ENCODE results near the gene TMEM91.

The TMEM91 gene

DNA sequence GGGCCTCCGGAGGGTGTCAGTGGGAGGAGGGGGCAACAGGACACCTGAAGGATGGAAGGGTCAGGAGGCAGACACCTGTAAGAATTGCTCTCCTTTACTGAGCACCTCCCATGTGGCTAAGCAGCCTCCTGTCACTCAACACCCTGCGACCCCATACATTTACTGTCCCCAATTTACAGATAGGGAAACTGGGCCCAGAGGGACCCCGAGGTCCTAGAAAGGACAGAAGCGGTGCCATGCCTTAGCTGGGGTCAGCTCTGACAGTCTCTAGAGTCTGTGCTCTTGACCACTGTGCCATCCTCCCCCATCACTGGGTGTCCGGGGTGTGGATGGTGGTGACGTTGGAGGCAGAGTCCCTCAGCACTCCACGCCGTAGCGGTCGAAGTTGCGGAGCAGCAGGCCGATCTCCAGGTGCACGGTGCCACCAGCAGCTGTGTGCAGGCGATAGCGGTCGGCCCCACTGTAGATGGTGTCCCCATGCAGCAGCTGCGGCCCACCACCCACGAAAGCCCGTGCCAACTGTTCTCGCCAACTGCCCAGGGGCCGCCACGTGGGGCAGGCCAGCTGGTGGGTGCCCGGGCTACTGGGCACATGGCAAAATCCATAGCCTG lies 21.9 kb upstream of the TMEM91 start:
- H3K27me3 ChIP-seq (ENCODE audit: low read depth, low read length) = no peaks in the 10 kb centered on the region
- peaks cover 0 to 28% of the 10 kb centered on the region in 2 donors for H3K4me1 ChIP-seq (ENCODE audit: control insufficient read depth in 1 of 2, insufficient read depth in 2 of 2, low read length in 2 of 2)
- peak overlapping the region; percentile 39 to 95 for H3K4me3 ChIP-seq (ENCODE audit: low read depth in 1 of 2, low read length in 2 of 2)
- no peak overlapping the region for H3K27ac ChIP-seq (ENCODE audit: low read length)
- no peaks in the 10 kb centered on the region for H3K9me3 ChIP-seq (ENCODE audit: control insufficient read depth in 1 of 2, low read length in 2 of 2)
- no peaks in the 10 kb centered on the region for H3K36me3 ChIP-seq (ENCODE audit: control insufficient read depth in 1 of 2, insufficient read depth in 2 of 2, low read length in 2 of 2)

DNA sequence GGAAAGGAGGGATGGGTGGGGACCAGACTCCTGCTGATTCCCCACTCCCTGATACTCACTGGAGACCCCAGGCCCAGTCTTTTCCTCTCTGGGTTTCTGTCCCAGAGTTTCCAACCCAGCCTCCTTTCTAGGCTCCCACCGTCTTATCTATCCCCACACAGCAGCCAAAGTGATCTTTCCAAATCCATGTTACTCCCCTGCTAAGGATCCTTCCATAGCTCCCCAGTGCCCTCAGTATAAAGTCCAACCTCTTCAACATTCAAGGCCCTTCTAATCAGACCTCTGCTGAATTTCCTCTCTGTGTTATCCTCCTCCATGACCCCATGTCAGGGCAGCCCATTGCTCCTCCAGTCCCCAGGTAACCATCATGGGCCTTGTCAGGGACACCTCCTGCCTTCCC lies 21.3 kb upstream of the TMEM91 start:
- H3K27ac ChIP-seq (ENCODE audit: low read length) = no peak overlapping the region

DNA sequence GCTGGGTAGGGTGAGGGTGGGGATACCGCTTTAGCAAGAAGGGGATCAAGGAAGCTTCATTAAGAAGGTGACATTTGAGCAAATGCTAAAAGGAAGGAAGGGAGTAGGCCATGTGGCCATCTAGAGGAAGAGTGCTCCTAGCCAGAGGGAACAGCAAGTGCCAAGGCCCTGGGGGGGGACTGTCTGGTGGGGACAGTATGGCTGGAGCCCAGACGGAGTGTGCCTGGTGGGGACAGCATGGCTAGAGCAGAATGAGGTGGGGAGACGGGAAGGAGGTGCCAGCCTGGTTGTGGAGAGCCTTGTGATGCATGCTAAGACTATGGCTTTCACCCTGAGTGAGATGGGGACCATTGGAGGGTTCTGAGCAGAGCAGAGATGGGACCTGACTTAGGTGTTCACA lies 20.5 kb upstream of the TMEM91 start:
- Histone ChIP-seq H3K9me3 (ENCODE audit: control insufficient read depth in 1 of 2, low read length in 2 of 2) (no peaks in the 10 kb centered on the region), H3K27me3 (ENCODE audit: low read depth, low read length) (no peaks in the 10 kb centered on the region), H3K4me1 (ENCODE audit: control insufficient read depth in 1 of 2, insufficient read depth in 2 of 2, low read length in 2 of 2) (peaks cover 0 to 19% of the 10 kb centered on the region in 2 donors), H3K36me3 (ENCODE audit: control insufficient read depth in 1 of 2, insufficient read depth in 2 of 2, low read length in 2 of 2) (no peaks in the 10 kb centered on the region), H3K4me3 (ENCODE audit: low read depth in 1 of 2, low read length in 2 of 2) (no peak overlapping the region), H3K27ac (ENCODE audit: low read length) (no peak overlapping the region)

More for the DNA sequence above, 21.3 kb upstream of the TMEM91 start:
- peaks cover 0 to 25% of the 10 kb centered on the region in 2 donors for H3K4me1 ChIP-seq (ENCODE audit: control insufficient read depth in 1 of 2, insufficient read depth in 2 of 2, low read length in 2 of 2)
- H3K27me3 ChIP-seq (ENCODE audit: low read depth, low read length) = no peaks in the 10 kb centered on the region
- no peak overlapping the region for H3K4me3 ChIP-seq (ENCODE audit: low read depth in 1 of 2, low read length in 2 of 2)
- no peaks in the 10 kb centered on the region for H3K9me3 ChIP-seq (ENCODE audit: control insufficient read depth in 1 of 2, low read length in 2 of 2)
- H3K36me3 ChIP-seq (ENCODE audit: control insufficient read depth in 1 of 2, insufficient read depth in 2 of 2, low read length in 2 of 2) = no peaks in the 10 kb centered on the region

DNA sequence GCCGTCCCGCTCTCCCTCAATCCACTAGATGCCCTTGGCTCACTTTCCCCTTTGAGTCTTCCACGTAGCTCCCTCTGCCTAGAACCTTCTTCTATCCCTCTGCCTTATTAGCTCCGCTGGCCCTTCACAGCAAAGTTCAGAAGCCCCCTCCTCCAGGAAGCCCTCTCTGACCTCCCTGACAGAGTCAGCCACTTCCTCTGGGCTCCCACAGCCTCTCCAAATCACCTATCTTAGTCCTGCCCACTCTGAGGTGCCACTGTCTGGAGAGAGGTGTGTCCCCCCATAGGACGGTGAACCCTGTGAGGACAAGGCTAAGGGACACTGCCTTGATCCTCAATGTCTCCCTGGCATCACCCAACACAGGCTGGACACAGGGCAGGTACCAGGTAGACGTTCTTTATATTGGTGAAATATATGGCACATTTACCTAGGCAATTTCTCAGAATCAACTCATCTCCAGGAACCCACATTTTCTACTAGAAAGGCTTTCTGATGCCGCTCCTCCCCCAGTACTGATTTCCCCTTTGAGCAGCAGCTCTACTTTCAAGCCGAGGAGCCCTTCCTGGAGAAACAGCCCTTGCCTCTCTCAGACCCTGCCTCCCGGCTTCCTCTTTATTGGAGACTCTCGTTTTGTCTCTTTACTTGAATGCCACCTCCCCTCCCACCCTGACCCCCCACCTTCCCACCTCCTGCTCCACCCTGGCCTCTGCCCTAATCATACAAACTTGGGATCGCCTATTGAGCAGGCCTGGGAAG lies 19.2 kb upstream of the TMEM91 start:
- Histone ChIP-seq H3K4me1 (ENCODE audit: control insufficient read depth in 1 of 2, insufficient read depth in 2 of 2, low read length in 2 of 2) (peaks cover 0 to 16% of the 10 kb centered on the region in 2 donors), H3K27me3 (ENCODE audit: low read depth, low read length) (no peaks in the 10 kb centered on the region), H3K9me3 (ENCODE audit: control insufficient read depth in 1 of 2, low read length in 2 of 2) (no peaks in the 10 kb centered on the region), H3K36me3 (ENCODE audit: control insufficient read depth in 1 of 2, insufficient read depth in 2 of 2, low read length in 2 of 2) (no peaks in the 10 kb centered on the region), H3K27ac (ENCODE audit: low read length) (no peak overlapping the region), H3K4me3 (ENCODE audit: low read depth in 1 of 2, low read length in 2 of 2) (no peak overlapping the region)

DNA sequence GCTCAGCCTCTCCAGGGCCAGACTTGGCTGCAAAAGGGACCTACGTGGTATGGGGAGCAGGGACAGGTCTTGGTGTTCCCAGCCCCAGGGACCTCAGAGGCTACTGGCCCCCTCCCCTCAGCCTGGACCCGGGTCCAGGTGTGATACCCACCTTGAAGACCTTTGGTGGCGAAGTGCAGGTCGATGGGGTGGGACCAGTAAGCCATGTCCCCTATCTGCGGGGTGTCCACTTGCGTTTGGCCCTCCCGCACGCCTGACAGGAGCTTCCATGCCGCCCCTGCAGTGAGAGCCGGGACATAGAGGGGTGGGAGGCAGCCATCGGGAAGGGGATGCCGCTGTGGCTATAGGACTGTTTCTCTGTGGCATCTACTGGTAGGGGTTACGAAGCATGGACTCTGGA lies 18.6 kb upstream of the TMEM91 start:
- Histone ChIP-seq H3K27me3 (ENCODE audit: low read depth, low read length) (no peaks in the 10 kb centered on the region), H3K9me3 (ENCODE audit: control insufficient read depth in 1 of 2, low read length in 2 of 2) (no peaks in the 10 kb centered on the region), H3K4me1 (ENCODE audit: control insufficient read depth in 1 of 2, insufficient read depth in 2 of 2, low read length in 2 of 2) (peaks cover 0 to 11% of the 10 kb centered on the region in 2 donors), H3K27ac (ENCODE audit: low read length) (no peak overlapping the region), H3K4me3 (ENCODE audit: low read depth in 1 of 2, low read length in 2 of 2) (no peak overlapping the region), H3K36me3 (ENCODE audit: control insufficient read depth in 1 of 2, insufficient read depth in 2 of 2, low read length in 2 of 2) (no peaks in the 10 kb centered on the region)

DNA sequence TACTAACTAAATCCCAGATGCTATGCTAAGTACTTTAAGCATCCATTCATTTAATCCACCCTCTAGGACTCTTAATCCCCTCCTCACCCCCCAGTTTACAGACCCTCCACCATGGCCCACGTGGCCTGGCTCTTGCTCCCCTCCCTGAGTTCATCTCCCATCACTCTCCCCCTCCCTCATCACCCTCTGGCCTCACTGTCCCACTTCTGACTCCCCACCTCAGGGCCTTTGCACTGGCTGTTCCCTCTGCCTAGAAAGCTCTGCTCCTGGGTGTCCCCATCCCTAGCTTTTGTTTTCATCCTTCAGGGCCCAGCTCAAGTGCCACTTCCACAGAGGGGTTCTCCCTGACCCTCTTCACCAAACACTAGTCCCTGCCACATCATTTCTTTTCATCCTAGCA lies 16.6 kb upstream of the TMEM91 start:
- Histone ChIP-seq H3K9me3 (ENCODE audit: control insufficient read depth in 1 of 2, low read length in 2 of 2) (no peaks in the 10 kb centered on the region), H3K4me3 (ENCODE audit: low read depth in 1 of 2, low read length in 2 of 2) (no peak overlapping the region), H3K36me3 (ENCODE audit: control insufficient read depth in 1 of 2, insufficient read depth in 2 of 2, low read length in 2 of 2) (peaks cover 0 to 4% of the 10 kb centered on the region in 2 donors), H3K27ac (ENCODE audit: low read length) (no peak overlapping the region), H3K4me1 (ENCODE audit: control insufficient read depth in 1 of 2, insufficient read depth in 2 of 2, low read length in 2 of 2) (peaks cover 0 to 16% of the 10 kb centered on the region in 2 donors), H3K27me3 (ENCODE audit: low read depth, low read length) (no peaks in the 10 kb centered on the region)

DNA sequence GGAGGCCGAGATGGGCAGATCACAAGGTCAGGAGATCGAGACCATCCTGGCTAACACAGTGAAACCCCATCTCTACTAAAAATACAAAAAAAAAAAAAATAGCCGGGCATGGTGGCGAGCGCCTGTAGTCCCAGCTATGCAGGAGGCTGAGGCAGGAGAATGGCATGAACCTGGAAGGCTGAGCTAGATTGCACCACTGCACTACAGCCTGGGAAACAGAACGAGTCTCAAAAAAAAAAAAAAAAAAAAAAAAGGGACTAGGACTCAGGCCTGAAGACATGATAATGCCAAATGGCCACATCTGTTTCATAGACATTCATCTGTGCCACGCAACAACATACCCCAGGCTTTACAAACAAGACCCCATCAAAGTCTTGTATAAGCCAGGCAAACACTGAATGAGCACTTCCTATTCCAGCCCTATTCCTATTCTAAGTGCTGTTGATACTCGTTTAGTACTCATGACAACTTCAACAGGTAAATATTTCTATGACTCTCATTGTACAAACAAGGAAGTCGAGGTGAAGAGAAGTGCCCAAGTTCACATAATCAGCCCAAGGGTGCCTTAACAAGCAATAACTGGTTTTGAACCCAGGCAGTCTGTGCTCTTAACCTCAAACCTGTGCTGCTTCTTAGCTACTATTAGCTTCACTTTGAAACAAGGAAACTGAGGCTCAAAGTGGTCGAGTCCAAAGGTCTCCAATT lies 14.0 kb upstream of the TMEM91 start:
- Histone ChIP-seq H3K36me3 (ENCODE audit: control insufficient read depth in 1 of 2, insufficient read depth in 2 of 2, low read length in 2 of 2) (peaks cover 0 to 4% of the 10 kb centered on the region in 2 donors), H3K4me3 (ENCODE audit: low read depth in 1 of 2, low read length in 2 of 2) (no peak overlapping the region), H3K27ac (ENCODE audit: low read length) (no peak overlapping the region), H3K9me3 (ENCODE audit: control insufficient read depth in 1 of 2, low read length in 2 of 2) (no peaks in the 10 kb centered on the region), H3K27me3 (ENCODE audit: low read depth, low read length) (no peaks in the 10 kb centered on the region), H3K4me1 (ENCODE audit: control insufficient read depth in 1 of 2, insufficient read depth in 2 of 2, low read length in 2 of 2) (peaks cover 0 to 18% of the 10 kb centered on the region in 2 donors)

DNA sequence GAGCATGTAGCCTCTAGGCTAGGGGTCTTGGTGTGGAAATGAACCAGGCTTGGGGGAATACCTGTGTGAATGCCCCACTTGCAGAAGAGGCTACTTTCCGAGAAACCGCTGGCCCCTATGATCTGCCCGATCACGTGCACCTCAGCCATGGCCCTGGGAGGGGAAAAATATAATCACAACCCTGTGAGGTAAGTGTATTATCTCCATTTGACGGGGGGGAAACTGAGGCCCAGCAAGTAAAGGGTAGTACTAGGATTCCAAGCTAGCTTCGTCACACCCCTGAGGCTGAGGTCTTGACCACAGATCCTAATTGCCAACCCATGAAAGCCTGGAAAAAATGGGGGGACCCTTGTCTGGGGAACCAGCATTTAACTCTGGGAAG lies 13.0 kb upstream of the TMEM91 start:
- no peaks in the 10 kb centered on the region for H3K27me3 ChIP-seq (ENCODE audit: low read depth, low read length)
- H3K4me1 ChIP-seq (ENCODE audit: control insufficient read depth in 1 of 2, insufficient read depth in 2 of 2, low read length in 2 of 2) = peaks cover 0 to 18% of the 10 kb centered on the region in 2 donors
- H3K9me3 ChIP-seq (ENCODE audit: control insufficient read depth in 1 of 2, low read length in 2 of 2) = no peaks in the 10 kb centered on the region
- H3K4me3 ChIP-seq (ENCODE audit: low read depth in 1 of 2, low read length in 2 of 2) = peak overlapping the region; percentile 80 to 87
- H3K27ac ChIP-seq (ENCODE audit: low read length) = peak overlapping the region; percentile 97
- H3K36me3 ChIP-seq (ENCODE audit: control insufficient read depth in 1 of 2, insufficient read depth in 2 of 2, low read length in 2 of 2) = peaks cover 0 to 4% of the 10 kb centered on the region in 2 donors

DNA sequence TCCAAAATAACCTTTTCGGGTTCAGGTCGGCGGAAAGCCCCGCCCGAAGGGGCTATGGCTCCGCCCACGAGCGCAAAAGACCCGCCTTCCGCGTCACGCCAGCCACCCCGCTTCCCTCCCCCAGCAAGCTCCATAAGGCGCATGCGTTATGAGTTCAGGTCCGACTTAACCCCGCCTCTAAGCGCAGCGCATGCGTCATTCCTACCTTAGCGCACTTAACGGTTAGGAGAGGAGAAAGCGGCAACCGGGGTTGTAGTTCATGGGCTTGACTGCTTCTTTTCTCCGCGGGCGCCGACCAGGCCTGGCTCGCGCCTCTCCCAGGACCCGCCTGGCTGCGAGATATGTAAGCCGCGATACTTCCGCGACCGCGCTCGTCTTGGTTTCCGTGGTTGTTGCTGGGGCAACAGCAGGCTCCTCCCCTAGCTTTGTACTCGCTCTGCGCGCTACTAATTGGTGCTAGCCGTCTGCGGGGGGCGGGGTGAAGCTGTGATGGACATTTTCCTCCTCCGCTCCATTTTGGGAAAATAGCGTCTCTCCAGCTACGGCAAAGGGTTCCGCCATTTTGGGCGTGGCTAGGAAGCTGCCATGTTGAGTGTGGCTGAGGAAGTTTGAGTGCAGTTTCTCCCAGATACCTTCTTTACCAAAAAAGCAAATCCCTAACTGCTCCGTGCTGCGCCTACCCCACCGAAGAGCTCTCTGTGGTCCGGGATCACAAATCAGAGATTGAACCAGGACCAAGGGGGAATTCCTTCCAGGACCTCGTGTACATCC lies 12.4 kb upstream of the TMEM91 start, which contains the start of gene B9D2:
B9D2 (minus strand) TSS at position 397 of the 771 bp plus-strand sequence. CDS start 630 bp downstream, outside the sequence.
- peak within 1 kb of the TSS; percentile 97 for H3K27ac ChIP-seq (ENCODE audit: low read length)
- H3K27me3 ChIP-seq (ENCODE audit: low read depth, low read length) = no peaks in the 10 kb centered on the region
- peak within 1 kb of the TSS; percentile 80 to 87 for H3K4me3 ChIP-seq (ENCODE audit: low read depth in 1 of 2, low read length in 2 of 2)
- no peaks in the 10 kb centered on the region for H3K9me3 ChIP-seq (ENCODE audit: control insufficient read depth in 1 of 2, low read length in 2 of 2)
- peaks cover 0 to 4% of the 10 kb centered on the region in 2 donors for H3K36me3 ChIP-seq (ENCODE audit: control insufficient read depth in 1 of 2, insufficient read depth in 2 of 2, low read length in 2 of 2)
- peaks cover 0 to 18% of the 10 kb centered on the region in 2 donors for H3K4me1 ChIP-seq (ENCODE audit: control insufficient read depth in 1 of 2, insufficient read depth in 2 of 2, low read length in 2 of 2)

DNA sequence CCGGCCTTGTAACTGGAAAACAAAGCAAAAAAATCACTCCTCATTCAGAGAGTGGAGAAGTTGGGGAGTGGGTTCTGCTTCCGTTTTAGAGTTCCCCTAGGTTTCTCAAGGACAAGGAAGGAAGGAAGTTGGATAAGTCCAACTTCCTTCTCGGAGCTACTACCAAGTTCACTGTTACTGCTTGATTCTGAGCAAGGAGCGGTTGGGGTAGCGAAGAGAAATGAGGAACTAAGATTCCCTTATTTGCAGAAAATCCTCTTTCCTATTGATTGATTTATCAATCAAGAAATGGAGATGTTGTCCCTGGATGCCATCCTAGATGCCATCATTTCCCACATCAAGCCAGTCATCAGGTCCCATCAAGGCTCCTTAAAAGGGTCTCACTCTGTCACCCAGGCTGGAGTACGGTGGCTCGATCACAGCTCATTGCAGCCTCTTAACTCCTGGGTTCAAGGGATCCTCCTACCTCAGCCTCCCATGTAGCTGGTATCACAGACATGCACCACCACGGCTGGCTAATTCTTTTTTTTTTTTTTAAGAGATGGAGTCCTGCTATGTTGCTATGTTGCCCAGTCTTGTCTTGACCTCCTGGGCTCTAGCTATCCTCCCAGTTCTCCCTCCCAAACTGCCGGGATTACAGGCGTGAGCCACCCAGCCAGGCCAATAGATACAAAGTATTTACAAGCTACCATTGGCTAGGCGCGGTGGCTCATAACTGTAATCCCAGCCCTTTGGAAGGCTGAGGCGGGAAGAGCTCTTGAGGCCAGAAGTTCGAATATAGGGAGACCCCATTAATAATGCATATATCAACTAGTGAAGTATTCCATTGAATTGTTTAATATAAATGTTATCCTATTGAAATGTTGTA lies 11.6 kb upstream of the TMEM91 start:
- H3K36me3 ChIP-seq (ENCODE audit: control insufficient read depth in 1 of 2, insufficient read depth in 2 of 2, low read length in 2 of 2) = peaks cover 0 to 4% of the 10 kb centered on the region in 2 donors

More for the DNA sequence above, 11.6 kb upstream of the TMEM91 start:
- peak overlapping the region; percentile 97 for H3K27ac ChIP-seq (ENCODE audit: low read length)
- H3K27me3 ChIP-seq (ENCODE audit: low read depth, low read length) = no peaks in the 10 kb centered on the region
- peak overlapping the region; percentile 80 to 87 for H3K4me3 ChIP-seq (ENCODE audit: low read depth in 1 of 2, low read length in 2 of 2)
- no peaks in the 10 kb centered on the region for H3K9me3 ChIP-seq (ENCODE audit: control insufficient read depth in 1 of 2, low read length in 2 of 2)
- peaks cover 0 to 18% of the 10 kb centered on the region in 2 donors for H3K4me1 ChIP-seq (ENCODE audit: control insufficient read depth in 1 of 2, insufficient read depth in 2 of 2, low read length in 2 of 2)

All from muscle layer of duodenum (tissue), 2 donors.